ENCODE data around the gene TMEM203. TPM values are rescaled to one million over a fixed set of nuclear protein-coding genes. Genes with fewer than 3 reads are reported as not detected.

Gene TMEM203
- total RNA-seq, 1 donor from 2014 or later = 24.3 TPM

GRCh38 chr9:137174722-137175293 is 30.6 kb downstream of the TMEM203 start:
- no peak overlapping the region for H3K27ac ChIP-seq
- TF ChIP-seq CTCF (IDR thresholded peaks at IDR 0.05) = no peak
- no peak overlapping the region for H3K4me3 ChIP-seq
- H3K36me3 ChIP-seq = peaks cover 11 to 13% of the 10 kb centered on the region in 2 donors
- no peak for DNase-seq (ENCODE audit: low spot score in 2 of 2)
- no peaks in the 10 kb centered on the region for H3K9me3 ChIP-seq
- H3K27me3 ChIP-seq = no peaks in the 10 kb centered on the region
- intact Hi-C loops (cut with DNase I) = no loop called here
- no peaks in the 10 kb centered on the region for H3K4me1 ChIP-seq

GRCh38 chr9:137173796-137174664 is 31.4 kb downstream of the TMEM203 start:
- DNase-seq (ENCODE audit: low spot score in 2 of 2) = no peak
- TF ChIP-seq CTCF (IDR thresholded peaks at IDR 0.05) = no peak
- H3K27ac ChIP-seq = no peak overlapping the region
- no peaks in the 10 kb centered on the region for H3K27me3 ChIP-seq
- H3K9me3 ChIP-seq = no peaks in the 10 kb centered on the region
- peaks cover 3 to 6% of the 10 kb centered on the region in 2 donors for H3K4me1 ChIP-seq
- intact Hi-C loops (cut with DNase I) = no loop called here
- no peak overlapping the region for H3K4me3 ChIP-seq
- H3K36me3 ChIP-seq = peaks cover 3 to 5% of the 10 kb centered on the region in 2 donors

- no peak for DNase-seq (ENCODE audit: low spot score in 2 of 2)
- TF ChIP-seq CTCF (IDR thresholded peaks at IDR 0.05) = no peak
- no peak overlapping the region for H3K4me3 ChIP-seq
- no peaks in the 10 kb centered on the region for H3K9me3 ChIP-seq
- H3K27me3 ChIP-seq = peaks cover 5% of the 10 kb centered on the region
- intact Hi-C loops (cut with DNase I) = no loop called here
- peaks cover 0 to 4% of the 10 kb centered on the region in 2 donors for H3K36me3 ChIP-seq
- no peak overlapping the region for H3K27ac ChIP-seq
- peaks cover 6 to 14% of the 10 kb centered on the region in 2 donors for H3K4me1 ChIP-seq
Measured at GRCh38 chr9:137172901-137173795, 32.3 kb downstream of the TMEM203 start.

- peaks cover 11 to 15% of the 10 kb centered on the region in 2 donors for H3K4me1 ChIP-seq
- DNase-seq (ENCODE audit: low spot score in 2 of 2) = no peak
- no peaks in the 10 kb centered on the region for H3K36me3 ChIP-seq
- no peak overlapping the region for H3K27ac ChIP-seq
- no peak overlapping the region for H3K4me3 ChIP-seq
- H3K27me3 ChIP-seq = peaks cover 23% of the 10 kb centered on the region
- H3K9me3 ChIP-seq = no peaks in the 10 kb centered on the region
- no peak for TF ChIP-seq CTCF (IDR thresholded peaks at IDR 0.05)
- intact Hi-C loops (cut with DNase I) = no loop called here
Measured at GRCh38 chr9:137171149-137171900, 34.1 kb downstream of the TMEM203 start.

All from ascending aorta (tissue), 2 donors.